SK-N-SH treated with all-trans-retinoic acid at 6 μM for 48 hours (cell line): ENCODE results near the gene RNF166.

ENCODE experiments used
- ATAC-seq: fragments of 200-7000 bp; cut with Tn5 transposase; 3 replicates; pipeline ENCODE4 v1.9.1; 2020; ENCODE audit warnings: mild to moderate bottlenecking, moderate library complexity
- ARNTL ChIP-seq: fragments of 450-650 bp; formaldehyde crosslinking; IDR thresholded peaks from 2 replicates; pipeline ENCODE4 v1.5.0; 2020; ENCODE audit warnings: low read depth, mild to moderate bottlenecking, moderate library complexity, borderline replicate concordance
- BACH2 ChIP-seq: fragments of 250-450 bp; sonication (Bioruptor Pico); IDR thresholded peaks from 2 replicates; pipeline ENCODE4 v1.9.0; 2021; ENCODE audit warnings: mild to moderate bottlenecking, borderline replicate concordance
- CREB5 ChIP-seq: fragments of 250-450 bp; sonication (Bioruptor Pico); IDR thresholded peaks from 2 replicates; pipeline ENCODE4 v1.5.1; 2020; ENCODE audit warnings: low read depth, mild to moderate bottlenecking, moderate library complexity
- CSDC2 ChIP-seq: fragments of 250-450 bp; sonication (Bioruptor Pico); IDR thresholded peaks from 2 replicates; pipeline ENCODE4 v1.5.0; 2020; ENCODE audit warnings: mild to moderate bottlenecking, moderate library complexity
- CSRNP3 ChIP-seq: fragments of 250-450 bp; sonication (Bioruptor Pico); IDR thresholded peaks from 2 replicates; pipeline ENCODE4 v1.5.1; 2021; ENCODE audit warnings: mild to moderate bottlenecking, moderate library complexity
- ESRRG ChIP-seq: fragments of 250-450 bp; sonication (Bioruptor Pico); IDR thresholded peaks from 2 replicates; pipeline ENCODE4 v1.6.1; 2021; ENCODE audit warnings: mild to moderate bottlenecking
- ISL1 ChIP-seq: fragments of 250-450 bp; sonication (Bioruptor Pico); IDR thresholded peaks from 2 replicates; pipeline ENCODE4 v2.1.2; 2022; ENCODE audit warnings: mild to moderate bottlenecking, moderate library complexity
- OSR1 ChIP-seq: fragments of 250-450 bp; sonication (Bioruptor Pico); IDR thresholded peaks from 2 replicates; pipeline ENCODE4 v1.8.0; 2022; ENCODE audit warnings: moderate library complexity, mild to moderate bottlenecking, inconsistent platforms
- PATZ1 ChIP-seq: fragments of 250-450 bp; sonication (Bioruptor Pico); IDR thresholded peaks from 2 replicates; pipeline ENCODE4 v1.8.0; 2020; ENCODE audit warnings: mild to moderate bottlenecking, moderate library complexity, borderline replicate concordance
- POU6F1 ChIP-seq: fragments of 250-450 bp; sonication (Bioruptor Pico); IDR thresholded peaks from 2 replicates; pipeline ENCODE4 v1.8.0; 2021; ENCODE audit warnings: low read depth, mild to moderate bottlenecking, moderate library complexity, borderline replicate concordance
- PPARA ChIP-seq: fragments of 250-450 bp; sonication (Bioruptor Pico); IDR thresholded peaks from 2 replicates; pipeline ENCODE4 v1.5.0; 2020; ENCODE audit warnings: mild to moderate bottlenecking, borderline replicate concordance
- TCF4 ChIP-seq: fragments of 250-450 bp; sonication (Bioruptor Pico); IDR thresholded peaks from 2 replicates; pipeline ENCODE4 v1.8.0; 2021; ENCODE audit warnings: mild to moderate bottlenecking, moderate library complexity, borderline replicate concordance
- TOX ChIP-seq: fragments of 250-450 bp; sonication (Bioruptor Pico); IDR thresholded peaks from 2 replicates; pipeline ENCODE4 v1.8.0; 2021; ENCODE audit warnings: mild to moderate bottlenecking, moderate library complexity, borderline replicate concordance
- TSHZ2 ChIP-seq: fragments of 250-450 bp; sonication (Bioruptor Pico); IDR thresholded peaks from 2 replicates; pipeline ENCODE4 v1.5.0; 2020; ENCODE audit warnings: mild to moderate bottlenecking, moderate library complexity
- ZFP3 ChIP-seq: fragments of 250-450 bp; sonication (Bioruptor Pico); IDR thresholded peaks from 2 replicates; pipeline ENCODE4 v1.5.0; 2020; ENCODE audit warnings: mild to moderate bottlenecking, moderate library complexity
- ZNF565 ChIP-seq: fragments of 450-650 bp; formaldehyde crosslinking; conservative IDR thresholded peaks from 2 replicates; pipeline ENCODE4 v1.5.0; 2020; ENCODE audit warnings: low read depth, mild to moderate bottlenecking, moderate library complexity
- ZNF70 ChIP-seq: fragments of 450-650 bp; formaldehyde crosslinking; IDR thresholded peaks from 2 replicates; pipeline ENCODE4 v1.5.0; 2020; ENCODE audit warnings: mild to moderate bottlenecking, moderate library complexity
- ZNF8 ChIP-seq: fragments of 450-650 bp; formaldehyde crosslinking; IDR thresholded peaks from 2 replicates; pipeline ENCODE4 v1.5.0; 2020; ENCODE audit warnings: mild to moderate bottlenecking, moderate library complexity

Gene RNF166

GRCh38 chr16:88712362-88712979 is 6.3 kb upstream of the RNF166 start:
- no peak for ATAC-seq

More at GRCh38 chr16:88712362-88712979, 6.3 kb upstream of the RNF166 start:
- no peak for TF ChIP-seq ARNTL (CRISPR knock-in tag)
- no peak for TF ChIP-seq PATZ1 (CRISPR knock-in tag)
- TF ChIP-seq ZNF565 (CRISPR knock-in tag), result no peak
- no peak for TF ChIP-seq ZFP3 (CRISPR knock-in tag)
- no peak for TF ChIP-seq ZNF8 (CRISPR knock-in tag)
- no peak for TF ChIP-seq POU6F1 (CRISPR knock-in tag)
- TF ChIP-seq ESRRG (CRISPR knock-in tag), result no peak
- no peak for TF ChIP-seq CREB5
- TF ChIP-seq CSRNP3, result no peak
- no peak for TF ChIP-seq BACH2 (CRISPR knock-in tag)
- TF ChIP-seq ISL1, result no peak
- TF ChIP-seq PPARA (CRISPR knock-in tag), result no peak
- TF ChIP-seq TSHZ2 (CRISPR knock-in tag), result no peak
- TF ChIP-seq TCF4 (CRISPR knock-in tag), result no peak
- no peak for TF ChIP-seq CSDC2 (CRISPR knock-in tag)
- no peak for TF ChIP-seq OSR1
- TF ChIP-seq ZNF70 (CRISPR knock-in tag), result no peak
- no peak for TF ChIP-seq TOX (CRISPR knock-in tag)
